ENCODE data around the gene ZBP1.

The ZBP1 gene

DNA sequence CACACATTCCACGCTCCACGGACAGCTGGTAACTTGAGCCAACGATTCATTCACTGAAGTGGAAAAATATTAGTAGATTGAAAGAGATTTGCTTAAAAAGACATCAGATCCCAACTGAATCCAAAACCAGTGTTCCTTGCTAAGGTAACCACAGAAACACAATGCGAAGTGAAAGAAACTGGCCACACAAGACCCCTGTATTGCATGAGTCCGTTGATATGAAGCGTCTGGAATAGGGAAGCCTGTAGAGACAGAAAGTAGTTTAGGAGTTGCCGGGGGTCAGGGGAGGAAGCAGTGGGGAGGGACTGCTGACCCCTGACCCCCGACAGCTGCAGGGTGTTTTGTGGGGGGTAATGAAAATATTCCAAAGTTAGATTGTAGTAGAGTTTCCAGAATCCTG is 49.3 kb downstream of the ZBP1 start:
- no peak for DNase-seq (ENCODE audit: low read depth)

DNA sequence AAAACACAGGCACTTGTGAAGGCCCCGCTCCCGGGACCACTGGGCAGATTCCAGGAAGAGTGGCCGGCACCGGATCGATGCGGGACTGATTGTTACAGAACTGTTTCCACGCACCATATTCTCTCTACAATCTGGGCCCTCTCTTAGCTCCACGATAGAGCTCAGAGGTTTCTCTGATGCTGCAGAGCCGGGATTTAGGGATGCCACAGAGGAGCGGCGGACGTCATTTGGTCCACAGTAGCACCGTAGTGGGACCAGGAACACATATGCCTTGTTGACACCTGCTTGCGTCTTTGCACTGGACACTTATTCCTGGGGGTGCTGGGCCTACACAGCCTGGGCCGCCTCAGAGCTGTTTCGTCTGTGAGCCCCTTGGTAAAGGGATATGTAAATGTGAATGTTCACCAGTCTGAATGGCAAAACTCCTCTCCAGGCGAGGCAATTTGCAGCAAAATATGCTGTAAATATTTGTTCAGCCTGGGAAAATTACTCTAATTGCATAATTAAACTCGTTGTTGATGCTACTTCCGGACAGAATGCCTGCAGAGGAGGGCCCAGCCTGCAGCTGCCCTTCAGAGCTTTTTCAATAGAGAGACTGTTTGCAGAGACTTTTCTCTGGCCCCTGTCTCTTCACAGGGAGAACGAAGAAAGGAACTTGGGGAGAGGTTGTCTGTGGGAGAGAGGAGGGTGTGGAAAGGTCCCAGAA is 49.9 kb downstream of the ZBP1 start:
- DNase-seq (ENCODE audit: low read depth) = no peak

DNA sequence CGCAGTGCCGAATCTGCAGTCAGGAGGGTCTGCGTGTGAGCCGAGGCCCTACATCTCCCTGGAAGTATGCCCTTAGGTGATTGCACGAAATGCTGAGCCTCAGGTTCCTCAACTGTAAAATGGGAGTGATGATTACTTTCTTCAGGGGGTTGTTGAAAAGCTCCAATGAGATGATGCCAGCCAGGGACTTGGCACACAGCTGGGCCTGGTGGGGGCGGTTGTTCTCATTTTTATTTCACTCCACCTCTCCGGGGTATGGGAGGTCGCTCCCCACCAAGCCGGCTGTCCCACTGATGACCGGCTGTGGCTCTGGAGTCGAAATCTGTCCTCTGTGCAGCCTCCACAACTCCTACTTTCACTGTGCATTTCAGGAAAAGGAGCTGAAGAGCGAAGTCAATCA is 51.3 kb downstream of the ZBP1 start:
- DNase-seq (ENCODE audit: low read depth) = no peak

DNA sequence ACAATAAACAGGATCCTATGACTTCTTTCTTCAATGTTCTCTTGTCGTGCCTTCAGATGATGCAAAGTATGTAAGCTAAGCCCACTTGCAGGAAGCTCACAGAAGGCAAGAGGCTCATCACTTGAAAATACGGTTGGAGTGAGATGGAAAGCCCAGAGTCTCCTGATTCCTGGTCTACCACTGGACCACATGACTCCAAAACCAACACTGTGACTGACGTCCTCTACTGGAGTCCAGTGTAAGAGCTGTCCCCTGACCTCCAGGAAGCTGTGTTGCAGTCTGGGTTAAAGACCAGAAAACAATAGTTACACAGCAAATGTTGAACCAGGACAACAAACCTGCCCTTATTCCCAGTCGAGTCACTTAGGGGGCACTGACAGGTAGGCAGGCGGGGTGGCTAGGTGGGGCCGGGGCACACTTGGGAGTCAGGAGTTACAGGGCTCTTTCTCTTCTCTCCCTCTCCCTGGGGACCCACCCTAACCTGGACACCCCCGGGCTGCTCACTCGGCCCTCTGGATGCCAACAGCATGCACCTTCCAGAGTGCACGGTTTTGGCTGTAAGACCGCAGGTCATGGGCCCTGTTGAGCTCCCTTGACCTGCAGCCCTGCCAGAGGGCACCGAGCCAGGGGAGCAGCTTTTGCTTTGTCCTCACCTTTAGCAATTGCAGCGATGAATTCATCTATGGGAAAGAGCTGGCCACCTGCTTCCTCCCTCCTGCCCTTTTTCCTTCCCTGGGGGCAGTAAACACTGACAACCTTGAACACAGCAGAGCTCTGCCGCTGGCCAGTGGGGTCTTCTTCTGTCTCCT is 51.9 kb downstream of the ZBP1 start:
- DNase-seq (ENCODE audit: low read depth) = no peak

DNA sequence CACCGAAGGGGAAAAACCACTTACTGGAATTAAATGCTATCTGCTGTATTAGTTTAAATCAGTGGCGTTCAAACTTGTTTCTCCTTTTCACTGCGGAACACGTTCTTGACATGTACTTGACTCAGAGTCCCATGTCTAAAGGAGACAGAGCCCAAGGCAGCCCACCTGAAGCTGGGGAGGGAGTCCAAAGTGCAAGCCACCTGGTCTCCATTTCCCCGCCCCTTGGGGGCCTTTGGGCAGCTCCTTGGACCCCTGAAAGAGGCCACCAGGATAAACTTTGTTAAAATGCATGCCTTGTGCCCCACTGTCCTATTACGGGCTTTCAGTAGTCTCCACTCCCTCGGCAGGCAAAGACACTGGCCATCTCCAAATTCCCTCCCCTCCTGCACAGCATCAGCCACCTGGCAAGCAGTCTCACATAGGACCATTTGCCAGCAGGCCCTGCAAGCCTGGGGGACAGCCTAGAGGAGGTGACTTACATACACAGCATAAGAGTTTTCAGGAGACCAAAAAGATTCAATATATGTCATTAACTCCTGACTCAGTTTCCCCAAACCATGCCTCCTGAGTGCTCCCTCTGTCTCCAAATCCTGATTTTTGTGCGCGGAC is 52.7 kb downstream of the ZBP1 start:
- DNase-seq (ENCODE audit: low read depth) = no peak

DNA sequence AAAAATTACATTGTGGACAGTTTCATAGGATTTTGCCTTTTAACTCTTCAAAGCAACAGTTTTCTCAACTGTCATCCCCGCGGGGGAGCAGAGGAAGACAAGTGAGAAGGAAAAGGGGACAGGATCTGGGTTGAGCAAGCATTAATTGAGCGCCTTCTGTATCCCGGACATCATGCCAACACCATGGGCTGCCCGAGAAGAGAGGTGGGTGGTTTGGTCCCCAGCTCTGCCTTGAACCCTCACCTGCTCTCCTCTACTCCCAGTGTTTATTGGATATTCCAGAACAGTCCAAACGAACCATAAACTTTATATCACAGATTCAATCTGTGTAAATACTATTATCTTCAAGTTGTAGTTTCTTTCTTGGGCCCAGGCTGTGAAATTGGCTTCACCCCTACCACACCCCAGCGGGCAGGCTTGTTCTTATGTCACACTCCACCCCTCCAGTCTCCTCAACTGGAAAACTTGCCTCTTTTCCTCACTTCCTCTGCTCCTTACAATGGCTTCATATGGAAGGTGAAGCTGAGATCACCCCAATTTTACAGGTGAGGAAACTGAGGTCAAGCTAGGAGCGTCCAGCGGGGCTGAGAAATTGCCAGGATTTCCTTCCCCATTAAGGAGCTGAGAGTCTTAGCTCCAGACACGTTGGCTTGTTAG is 53.3 kb downstream of the ZBP1 start:
- DNase-seq (ENCODE audit: low read depth) = no peak

DNA sequence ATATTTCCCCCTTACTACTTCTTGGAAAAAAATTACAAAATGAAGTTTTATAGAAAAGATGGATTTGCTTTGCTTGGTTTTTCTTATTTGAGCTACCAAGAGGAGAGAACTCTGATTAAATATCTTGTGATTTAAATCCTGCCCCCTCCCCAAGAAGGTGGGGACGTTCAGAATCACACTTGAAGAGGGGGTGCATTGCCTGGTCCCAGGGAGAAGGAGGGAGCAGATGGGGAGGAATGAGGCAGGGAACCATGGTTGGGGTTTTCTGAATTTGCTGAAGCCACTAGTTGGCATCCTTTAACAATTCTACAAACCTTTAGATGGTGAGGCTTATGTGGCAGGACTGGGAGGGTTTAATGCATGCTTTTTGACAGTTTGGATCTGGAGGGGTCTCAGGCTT is 53.8 kb downstream of the ZBP1 start:
- DNase-seq (ENCODE audit: low read depth) = no peak

DNA sequence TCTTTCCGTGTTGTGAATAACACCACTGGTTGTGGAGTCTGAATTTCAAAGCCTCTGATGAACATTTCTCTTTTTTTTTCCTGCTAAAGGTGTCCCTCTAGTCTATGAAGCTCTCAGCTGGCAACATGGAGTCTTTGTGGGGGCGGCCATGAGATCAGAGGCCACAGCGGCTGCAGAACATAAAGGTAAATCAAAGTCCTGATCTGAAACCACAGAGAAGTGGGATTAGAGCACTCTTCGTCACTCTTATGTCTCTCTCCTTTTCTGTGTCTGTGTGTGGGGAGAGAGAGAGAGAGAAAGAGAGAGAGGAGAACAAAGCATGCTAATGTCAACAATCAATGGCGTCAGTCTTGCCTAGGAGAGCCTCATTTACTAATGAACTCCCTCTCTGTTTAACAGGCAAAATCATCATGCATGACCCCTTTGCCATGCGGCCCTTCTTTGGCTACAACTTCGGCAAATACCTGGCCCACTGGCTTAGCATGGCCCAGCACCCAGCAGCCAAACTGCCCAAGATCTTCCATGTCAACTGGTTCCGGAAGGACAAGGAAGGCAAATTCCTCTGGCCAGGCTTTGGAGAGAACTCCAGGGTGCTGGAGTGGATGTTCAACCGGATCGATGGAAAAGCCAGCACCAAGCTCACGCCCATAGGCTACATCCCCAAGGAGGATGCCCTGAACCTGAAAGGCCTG is 55.1 kb downstream of the ZBP1 start:
- no peak for DNase-seq (ENCODE audit: low read depth)

DNA sequence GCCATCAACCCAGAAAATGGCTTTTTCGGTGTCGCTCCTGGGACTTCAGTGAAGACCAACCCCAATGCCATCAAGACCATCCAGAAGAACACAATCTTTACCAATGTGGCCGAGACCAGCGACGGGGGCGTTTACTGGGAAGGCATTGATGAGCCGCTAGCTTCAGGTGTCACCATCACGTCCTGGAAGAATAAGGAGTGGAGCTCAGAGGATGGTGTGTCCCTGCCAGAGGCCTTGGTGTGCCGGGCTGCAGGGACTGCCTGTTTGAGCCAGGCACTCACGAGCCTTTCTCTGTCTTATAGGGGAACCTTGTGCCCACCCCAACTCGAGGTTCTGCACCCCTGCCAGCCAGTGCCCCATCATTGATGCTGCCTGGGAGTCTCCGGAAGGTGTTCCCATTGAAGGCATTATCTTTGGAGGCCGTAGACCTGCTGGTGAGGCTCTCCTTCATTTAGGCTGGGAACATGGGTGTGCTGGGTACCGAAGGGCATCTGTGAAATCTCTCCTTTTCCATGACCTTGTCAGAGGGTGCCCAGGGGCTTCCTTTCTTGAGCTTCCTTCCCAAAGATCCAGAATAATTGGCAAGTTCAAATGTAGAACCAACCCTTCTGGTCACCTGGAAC is 55.9 kb downstream of the ZBP1 start:
- DNase-seq (ENCODE audit: low read depth) = no peak

DNA sequence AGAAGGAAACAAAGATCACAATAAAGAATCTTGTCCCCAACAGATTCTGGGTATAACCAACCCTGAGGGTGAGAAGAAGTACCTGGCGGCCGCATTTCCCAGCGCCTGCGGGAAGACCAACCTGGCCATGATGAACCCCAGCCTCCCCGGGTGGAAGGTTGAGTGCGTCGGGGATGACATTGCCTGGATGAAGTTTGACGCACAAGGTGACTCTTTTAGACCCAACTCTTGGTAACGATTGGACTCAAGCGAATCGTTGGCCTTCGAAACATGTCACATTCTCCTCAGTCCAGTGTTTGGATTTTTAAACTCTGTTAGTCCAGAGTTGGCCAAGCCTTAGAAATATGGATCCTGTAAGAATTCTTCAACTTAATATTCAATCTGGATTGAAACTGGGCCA is 56.7 kb downstream of the ZBP1 start:
- no peak for DNase-seq (ENCODE audit: low read depth)

DNA sequence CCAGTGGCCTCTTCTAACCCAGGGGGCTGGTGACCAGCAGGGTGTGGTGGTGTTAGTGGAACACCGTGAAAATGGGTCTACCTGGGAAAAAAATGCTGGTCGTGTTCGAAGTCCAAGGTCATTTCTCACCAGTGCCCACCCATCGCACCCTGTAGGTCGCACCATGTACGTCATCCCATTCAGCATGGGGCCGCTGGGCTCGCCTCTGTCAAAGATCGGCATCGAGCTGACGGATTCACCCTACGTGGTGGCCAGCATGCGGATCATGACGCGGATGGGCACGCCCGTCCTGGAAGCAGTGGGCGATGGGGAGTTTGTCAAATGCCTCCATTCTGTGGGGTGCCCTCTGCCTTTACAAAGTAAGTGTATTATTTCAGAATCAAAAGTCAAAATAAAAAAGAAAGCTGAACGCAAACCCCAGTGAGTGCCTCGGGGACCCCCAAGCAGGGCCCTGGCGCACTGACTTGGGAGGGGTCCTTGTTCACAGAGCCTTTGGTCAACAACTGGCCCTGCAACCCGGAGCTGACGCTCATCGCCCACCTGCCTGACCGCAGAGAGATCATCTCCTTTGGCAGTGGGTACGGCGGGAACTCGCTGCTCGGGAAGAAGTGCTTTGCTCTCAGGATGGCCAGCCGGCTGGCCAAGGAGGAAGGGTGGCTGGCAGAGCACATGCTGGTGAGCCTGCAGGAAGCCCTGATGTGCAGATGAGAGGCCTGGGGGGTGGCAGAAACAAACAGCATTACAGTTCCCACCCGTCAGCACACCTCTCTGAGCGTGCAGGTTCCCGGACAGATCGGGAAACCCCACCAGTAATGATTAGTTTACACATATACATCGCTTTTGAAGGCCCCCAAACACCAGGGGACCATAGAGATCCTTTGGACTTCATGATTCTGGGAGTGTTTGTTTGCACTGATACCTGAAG is 57.4 kb downstream of the ZBP1 start:
- no peak for DNase-seq (ENCODE audit: low read depth)

DNA sequence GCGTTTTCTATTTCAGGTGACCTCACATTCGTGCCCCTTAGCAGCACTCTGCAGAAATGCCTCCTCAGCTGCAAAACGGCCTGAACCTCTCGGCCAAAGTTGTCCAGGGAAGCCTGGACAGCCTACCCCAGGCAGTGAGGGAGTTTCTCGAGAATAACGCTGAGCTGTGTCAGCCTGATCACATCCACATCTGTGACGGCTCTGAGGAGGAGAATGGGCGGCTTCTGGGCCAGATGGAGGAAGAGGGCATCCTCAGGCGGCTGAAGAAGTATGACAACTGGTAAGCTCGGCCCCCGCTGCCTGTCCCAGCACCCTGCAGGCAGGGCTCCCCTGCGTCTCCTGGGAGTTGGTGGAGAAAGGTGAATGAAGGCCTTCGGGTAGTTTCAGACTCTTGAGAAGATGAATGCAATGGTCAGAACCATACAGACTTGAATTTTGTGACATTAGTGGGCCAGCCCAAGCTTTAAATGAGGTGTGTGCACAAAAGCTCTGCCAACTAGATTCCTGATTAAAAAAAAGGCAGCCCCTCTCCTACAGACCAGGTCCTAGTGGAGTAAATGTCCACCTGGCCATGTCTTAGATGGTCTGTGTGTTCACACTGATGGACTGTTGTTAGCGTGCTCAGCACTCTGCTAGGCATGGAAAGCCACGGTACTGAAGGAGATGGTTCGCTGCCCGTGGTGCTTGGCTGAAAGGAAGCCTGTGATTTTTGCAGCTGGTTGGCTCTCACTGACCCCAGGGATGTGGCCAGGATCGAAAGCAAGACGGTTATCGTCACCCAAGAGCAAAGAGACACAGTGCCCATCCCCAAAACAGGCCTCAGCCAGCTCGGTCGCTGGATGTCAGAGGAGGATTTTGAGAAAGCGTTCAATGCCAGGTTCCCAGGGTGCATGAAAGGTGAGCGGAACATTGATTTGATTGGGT is 58.6 kb downstream of the ZBP1 start:
- no peak for DNase-seq (ENCODE audit: low read depth)

DNA sequence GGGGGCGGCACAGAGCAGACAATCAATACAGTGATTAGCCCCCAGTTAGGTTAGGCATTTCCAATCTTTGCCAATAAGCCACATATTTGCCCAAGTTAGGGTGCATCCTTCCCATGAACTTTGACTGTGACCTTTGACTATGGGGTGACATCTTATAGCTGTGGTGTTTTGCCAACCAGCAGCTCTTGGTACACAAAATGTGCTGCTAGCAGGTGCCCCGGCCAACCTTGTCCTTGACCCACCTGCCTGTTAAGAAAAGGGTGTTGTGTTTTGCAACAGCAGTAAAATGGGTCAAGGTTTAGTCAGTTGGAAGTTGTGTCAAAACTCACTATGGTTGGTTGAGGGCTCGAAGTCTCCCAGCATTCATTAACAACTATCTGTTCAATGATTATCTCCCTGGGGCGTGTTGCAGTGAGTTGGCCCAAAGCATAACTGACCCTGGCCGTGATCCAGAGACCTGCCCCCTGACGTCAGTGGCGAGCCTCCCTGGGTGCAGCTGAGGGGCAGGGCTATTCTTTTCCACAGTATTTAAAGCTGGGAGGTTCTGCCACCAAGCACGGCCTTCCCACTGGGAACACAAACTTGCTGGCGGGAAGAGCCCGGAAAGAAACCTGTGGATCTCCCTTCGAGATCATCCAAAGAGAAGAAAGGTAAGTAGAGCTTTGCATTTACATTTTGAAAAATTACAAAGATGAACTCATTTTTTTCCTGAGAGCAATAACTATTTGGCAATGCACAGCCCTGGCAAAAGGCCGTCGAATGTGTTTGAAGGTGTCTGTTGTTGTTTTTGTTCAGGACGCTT is 59.5 kb downstream of the ZBP1 start, which contains the start of gene PCK1:
Gene PCK1 (plus strand): TSS at position 557 of the 802 bp plus-strand sequence. CDS start 302 bp downstream, outside the sequence.
- DNase-seq (ENCODE audit: low read depth) = no peak

DNA sequence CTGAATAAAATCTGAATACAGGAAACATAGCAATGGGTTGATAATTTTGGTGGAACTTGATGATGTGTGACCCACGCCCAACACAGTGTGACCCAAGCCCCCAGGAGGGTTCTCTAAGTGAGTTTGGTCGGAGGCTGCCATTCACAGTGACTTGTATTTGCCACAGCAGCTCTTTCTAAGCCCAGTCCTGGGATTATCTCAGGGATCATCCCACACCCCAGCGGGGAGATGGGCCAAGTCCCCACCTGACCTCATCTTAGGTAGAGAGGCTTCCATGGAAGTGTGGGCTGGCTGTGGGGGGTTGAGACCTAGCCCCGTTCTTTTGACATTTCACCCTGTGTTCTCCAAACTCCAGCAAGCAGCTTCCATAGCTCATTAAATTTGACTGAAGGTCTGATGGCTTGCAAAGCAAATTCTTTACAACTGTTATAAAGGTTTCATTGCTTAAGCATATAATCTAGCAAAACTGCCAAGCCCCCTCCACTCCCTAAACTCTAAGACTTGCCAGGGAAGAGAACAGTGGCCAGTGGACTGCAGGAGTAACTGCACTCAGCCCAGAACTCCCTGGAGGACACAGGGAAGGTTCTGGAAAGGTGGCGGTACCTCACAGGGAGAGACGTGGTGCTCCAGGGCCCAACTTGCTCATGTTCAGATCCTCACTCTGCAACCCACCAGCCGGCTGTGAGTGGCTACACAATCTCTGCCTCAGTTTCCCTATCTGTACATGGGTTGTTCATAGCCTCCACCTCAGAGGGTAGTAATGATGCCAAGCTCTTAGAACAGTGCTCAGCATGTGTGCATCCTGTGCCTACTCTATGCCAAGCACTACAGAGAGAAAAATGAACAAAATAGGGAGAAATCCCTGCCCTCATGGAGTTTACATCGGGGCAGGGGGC is 60.3 kb downstream of the ZBP1 start:
- DNase-seq (ENCODE audit: low read depth) = no peak

DNA sequence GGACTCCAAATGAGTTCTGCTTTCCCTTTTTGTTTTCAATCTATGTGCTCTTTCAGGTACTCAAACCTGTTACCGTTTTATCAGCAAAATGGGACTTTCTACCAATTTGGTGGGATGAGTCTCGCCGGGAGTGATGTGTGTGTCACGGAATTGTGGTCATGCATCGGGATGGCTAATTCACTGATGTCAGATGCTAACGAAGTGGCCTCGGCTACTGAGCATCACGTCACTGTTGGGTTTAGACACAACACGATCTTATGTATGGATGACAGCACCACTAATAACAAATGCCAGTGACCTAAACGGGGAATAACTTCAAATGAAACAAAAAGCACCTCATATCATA is 61.0 kb downstream of the ZBP1 start:
- no peak for DNase-seq (ENCODE audit: low read depth)

DNA sequence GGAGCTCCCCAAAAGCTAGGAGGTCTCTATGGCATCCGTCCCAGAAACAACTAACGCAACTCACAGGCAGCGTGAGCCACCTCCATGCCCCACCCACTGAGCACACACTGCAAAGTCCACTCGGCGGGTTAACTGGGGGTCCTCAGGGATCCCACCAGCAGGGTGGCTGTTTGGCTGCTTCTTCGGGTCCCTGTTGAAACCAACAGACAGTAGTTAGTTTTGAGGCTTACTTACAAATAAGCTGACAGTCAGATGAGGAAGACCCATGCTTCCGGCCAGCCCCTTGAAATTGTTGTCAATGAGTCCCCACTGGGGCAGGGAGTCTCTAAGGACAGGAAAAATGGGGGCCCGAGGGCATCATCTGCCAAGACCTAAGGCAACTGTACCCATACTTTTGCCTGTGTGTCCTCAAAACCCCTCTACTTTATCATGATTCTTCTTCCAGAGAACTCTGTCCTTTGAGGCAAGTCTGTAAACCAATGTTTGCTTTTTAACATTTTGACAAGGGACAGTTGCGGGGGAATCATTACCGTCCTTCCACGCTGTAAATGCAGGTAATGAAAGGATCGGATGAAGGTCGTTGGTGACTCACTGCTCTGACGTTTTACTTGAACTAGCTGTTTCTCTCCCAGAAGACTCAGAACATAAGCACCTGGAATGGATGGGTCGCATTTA is 61.5 kb downstream of the ZBP1 start:
- DNase-seq (ENCODE audit: low read depth) = no peak
